GM19238 (cell line): ENCODE measurements around the gene KCNQ1.

Experiments
- DNase-seq: peaks from one replicate; pipeline ENCODE4 v3.0.0; 2011; ENCODE audit warnings: low spot score; ENCODE audit not compliant: insufficient read length

The KCNQ1 gene

DNA sequence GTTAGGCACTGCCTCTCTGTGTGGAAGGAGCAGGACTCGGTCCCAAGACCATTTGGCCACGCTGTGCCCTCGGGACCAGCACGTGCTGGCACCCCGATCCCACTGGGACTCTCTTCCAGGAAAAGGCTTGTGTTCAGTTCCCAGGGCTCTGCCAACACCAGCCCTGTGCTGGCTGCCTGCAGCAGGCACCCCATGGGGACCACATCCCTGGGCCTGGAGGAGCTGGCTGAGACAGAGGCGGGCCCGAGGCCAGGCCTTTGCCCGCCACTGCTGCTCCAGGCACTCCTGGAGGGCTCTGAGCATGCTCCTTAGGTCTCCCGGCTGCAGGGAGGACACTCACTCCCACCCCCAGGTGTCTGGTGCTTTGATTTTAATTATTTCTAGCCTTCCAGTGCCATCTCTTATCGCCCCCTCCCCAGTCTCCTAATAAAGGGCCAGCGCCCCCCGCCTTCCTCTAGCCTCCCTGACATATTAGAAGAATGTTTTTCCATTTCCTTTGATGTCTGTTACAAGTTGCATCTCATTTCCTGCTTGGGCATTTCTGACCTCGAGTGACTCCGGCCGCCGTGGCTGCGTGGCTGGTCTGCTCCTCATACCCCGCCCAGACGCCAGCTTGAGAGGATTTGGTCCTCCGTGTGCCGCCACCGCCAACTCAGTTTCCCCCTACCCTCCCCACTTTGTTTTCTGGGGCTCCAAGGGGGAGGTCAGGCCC is 426.3 kb downstream of the KCNQ1 start:
- DNase-seq = no peak

DNA sequence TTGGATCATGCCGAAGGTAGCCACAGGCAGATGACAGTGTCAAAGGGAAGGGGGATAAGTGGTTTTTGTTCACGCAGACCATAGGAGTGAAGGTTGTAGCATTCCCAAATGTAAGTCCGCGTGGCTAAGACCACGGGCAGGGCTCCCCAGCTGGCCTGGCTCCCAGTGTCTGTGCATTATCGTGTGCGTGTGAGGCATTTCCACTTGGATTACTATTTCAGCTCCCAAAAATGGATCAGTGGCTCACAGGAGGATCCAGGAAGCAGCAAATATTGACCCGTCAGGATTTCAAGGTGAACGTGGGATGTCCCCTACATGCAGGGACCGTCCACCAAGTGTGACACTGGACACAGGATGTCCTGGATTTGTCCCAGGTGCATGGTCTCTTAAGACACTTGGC is 430.2 kb downstream of the KCNQ1 start:
- DNase-seq = no peak

DNA sequence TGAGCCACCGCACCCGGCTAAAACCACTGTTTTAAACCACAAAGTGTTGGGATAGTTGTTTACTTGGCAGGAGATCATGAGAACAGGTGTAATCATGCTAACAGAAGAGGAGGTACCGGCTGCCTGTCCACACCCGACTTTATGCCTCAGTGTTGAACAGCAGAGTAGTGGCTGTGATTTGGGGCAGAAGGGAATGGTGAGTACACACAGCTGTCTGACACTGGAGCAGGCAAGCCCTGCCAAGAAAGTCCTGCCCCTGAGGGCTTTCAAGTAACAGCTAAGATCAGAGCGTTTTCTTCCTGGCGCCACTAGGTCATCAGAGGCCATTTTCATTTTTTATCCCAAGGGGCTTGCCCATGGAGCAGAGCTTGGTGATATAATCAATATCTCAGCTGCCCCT is 432.7 kb downstream of the KCNQ1 start:
- DNase-seq = no peak

DNA sequence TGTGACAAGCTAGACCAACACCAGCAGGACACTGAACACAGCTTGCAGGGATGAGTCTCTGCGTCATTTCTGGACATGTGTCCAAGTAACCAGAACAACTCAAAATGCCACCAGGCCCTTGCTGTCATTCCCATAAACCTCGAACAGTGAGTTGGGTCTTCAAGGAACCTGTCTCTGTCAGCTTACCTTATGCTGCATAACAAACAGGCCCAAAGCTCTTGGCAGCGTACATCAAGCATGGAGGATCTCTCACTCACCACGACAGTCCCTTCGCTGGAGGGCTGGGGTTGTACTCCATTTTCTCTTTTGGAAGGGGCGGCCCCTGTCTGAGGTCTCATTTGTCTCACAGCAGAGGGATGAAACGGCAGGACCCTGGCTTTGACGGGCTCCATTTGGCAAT is 434.0 kb downstream of the KCNQ1 start:
- no peak for DNase-seq

DNA sequence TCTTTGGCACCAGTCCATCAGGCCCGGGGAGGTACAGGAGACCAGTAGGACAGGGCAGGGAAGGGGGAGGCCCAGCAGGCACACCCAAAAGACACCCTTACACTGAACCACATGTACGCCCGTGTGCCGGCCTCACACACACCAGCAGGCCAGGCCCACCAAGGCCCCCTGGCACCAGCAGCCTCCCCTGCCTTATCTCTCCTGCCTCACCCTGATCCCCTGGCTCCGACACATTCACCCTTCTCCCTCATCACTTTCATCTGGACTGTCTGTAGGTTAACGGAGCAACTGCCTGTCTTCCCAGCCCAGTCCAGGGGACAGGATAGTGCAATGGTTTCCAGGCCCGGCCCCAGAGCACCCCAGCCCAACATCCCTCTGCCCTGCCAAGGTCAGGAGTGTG is 435.8 kb downstream of the KCNQ1 start:
- no peak for DNase-seq

DNA sequence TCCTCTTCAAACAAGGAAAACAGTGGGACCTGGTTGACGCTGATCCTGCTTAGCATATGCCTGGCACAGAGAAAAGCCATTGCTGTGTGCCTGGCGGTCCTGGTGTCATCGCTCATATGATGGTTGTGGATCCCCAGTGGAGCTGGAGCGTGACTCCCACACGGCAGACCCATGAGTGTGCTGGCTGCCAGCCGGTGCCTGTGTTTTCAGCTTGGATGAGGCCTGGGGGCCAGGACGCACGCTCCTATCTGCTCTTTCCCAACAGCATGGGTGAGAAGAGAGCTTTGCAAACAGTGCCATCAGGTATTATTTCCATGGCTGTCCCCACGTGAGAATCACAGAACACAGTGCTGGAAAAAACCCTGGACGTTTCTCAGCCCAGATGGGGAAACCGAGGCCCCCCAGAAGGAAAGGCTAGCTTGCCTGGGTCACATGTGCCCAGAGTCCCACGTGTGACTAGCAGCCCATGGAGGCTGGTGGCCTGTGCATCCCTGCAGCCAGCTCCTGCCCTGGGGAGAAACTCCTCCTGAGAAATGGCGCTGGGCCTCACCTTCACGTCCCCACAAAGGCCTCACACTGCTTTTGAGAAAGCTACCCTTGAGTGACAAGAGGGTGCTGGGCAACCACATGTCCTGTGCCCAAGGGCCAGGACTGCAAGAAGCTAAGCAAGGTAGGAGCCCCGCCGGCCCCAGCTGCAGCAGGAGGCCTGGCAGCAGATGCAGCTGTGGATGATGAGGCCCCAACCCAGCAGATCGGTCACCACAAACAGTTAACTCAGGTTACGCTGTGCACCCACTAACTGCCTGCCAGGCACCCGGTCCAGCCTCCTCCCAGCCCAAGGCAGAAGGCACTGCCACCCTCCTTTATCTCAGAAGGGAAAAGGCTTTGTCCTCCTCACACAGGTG is 436.5 kb downstream of the KCNQ1 start:
- no peak for DNase-seq

DNA sequence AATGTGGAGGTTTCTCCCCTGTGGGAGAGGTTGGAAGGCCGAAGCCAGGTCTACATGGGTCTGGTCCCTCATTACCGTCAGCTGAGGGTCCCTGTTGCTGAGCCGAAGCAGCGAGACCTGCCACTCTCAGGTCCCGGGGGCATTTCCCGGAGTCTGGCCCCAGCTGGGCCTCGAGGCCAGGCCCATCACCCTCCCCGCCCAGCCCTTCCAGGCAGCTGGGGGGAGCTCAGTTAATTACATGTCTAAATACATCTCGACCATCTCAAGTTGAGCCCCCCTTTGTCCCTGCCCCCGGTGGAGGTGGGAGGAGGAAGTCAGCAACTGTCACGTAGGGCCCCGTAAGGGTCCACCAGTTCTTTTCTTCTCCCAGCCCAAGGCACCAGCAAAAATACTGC is 437.2 kb downstream of the KCNQ1 start:
- DNase-seq = no peak

DNA sequence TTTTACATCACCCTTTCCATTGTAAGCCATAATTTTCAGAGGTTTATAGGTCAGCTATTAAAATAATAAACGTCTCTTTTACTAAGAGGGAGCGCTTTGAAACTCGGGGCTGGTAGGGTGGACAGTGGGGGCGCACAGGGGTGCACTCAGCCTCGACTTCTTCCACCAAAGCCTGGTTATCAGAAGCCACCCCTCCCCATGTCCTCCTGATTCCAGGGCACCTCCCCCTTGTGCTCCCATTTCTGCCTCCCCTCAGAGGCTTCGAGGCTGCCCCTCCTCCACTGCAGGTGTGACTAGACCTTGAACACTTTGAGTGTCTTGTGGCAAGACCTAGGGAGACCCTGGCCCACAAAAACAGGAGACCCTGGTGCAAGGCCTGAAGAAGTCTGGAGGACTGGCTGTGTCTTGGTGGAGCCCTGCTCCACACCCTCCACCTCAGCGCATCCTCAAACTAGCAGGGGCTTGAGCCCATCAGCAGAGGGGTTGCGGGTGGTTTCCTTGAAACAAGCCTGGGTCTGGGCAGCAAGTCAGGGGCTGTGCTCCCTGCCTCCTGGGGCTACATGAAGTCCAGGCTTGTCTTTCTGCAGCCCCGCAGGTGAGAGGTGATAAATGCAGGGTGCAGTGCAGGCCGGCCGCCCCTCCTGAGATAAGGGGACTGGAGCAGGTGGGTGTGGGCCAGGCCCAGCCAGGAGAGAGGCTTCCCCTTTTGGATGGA is 437.7 kb downstream of the KCNQ1 start:
- DNase-seq = no peak

DNA sequence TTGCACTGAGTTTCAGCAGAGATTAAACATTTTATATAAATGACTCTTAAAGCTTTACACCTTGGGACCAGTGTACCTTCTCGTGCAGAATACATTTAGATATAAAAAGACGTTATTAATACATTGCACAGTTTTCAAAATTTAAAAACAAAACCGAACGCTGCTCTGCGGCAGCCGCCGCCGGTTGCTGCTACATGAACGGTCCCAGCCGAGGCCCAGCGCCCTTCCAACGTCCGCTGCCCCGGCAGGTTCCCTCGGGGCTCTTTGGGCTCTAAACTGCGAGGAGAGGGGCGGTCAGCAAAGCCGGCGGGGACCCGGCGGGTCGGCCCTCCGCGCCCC is 438.8 kb downstream of the KCNQ1 start:
- no peak for DNase-seq

DNA sequence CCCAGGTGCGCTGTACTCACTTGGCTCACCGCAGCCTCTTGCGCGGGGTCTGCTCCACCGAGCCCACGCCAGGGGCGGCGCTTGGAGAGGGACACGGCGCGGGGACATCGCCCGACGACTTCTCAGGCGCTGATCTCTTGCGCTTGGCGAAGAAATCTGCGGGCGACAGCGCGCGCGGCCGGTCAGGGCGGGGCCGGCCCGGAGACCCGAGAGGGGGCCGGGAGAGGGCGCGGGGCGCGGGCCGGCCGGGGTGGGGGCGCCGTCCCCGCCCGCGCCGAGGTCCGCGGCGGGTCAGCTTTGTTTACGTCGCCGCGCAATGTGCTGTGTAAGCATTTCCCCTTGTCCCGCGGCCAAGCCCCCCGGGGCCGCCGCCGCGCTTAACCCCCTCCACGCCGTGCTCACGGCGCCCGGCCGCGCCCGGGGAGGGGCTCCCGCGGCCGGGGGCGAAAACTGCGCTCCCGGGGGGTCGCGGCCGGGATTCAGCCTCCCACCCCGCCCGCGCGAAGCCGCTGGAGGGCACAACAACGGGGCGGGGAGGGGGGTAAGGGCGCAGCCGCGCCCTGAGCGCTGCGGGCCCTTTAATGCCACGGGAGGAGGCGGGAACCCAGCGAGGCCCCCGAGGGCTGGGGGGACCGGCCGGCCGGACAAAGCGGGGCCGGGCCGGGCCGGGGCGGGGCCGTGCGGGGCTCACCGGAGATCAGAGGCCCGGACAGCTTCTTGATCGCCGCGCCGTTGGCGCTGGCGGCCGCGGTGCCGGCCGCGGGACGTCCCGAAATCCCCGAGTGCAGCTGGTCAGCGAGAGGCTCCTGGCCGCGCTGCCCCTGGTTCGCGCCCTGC is 439.4 kb downstream of the KCNQ1 start:
- DNase-seq = no peak

DNA sequence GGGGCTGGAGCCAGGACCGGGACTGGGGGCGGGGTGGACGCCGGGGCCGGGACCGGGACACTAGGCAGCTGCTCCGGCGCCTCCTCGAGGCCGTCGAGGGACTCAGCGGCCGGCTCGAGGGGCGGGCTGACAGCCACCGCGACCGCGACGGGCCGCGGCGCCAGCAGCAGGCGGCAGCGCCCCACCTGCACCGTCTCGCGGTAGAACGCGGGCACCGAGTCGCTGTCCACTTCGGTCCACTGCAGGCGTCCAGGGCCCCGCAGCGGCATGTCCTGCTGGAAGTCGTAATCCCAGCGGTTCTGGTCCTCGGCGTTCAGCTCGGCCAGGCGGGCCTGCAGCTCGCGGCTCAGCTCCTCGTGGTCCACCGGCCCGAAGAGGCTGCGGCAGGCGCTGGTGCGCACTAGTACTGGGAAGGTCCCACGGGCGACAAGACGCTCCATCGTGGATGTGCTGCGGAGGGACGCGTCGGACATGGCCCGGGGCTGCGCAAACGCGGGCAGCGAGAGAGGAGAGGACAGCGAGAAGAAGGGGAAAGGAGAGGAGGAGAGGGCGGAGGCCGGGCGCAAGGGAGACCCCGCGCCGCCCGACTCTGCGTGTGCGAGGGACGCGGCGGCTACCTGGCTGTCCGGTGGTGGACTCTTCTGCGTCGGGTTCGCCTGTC is 440.3 kb downstream of the KCNQ1 start:
- peak; percentile 47 for DNase-seq

DNA sequence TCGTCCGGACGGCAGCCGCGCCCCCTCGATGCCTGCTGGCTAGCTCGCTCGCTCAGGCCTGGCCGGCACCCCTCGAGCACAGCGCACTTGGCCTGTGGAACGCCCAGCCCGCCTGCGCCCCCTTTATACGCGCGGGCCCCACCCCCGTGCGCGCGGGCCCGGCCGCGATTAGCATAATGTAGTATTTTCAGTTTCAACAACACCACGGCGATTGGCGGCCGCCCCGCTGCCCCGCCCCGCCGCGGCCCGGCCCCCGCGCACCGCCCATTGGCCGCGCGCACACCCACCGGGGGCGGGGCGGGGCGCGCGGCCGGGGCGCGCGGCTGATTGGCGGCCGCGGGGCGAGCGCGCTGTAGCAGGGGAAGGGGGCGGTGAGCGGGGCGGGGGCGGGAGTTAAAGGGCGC is 440.9 kb downstream of the KCNQ1 start, which contains the start of gene CDKN1C:
Gene CDKN1C, minus strand, starts transcription at position 98 of the 404 bp plus-strand sequence. CDS start 319 bp downstream, outside the sequence.
- peak; percentile 92 for DNase-seq

DNA sequence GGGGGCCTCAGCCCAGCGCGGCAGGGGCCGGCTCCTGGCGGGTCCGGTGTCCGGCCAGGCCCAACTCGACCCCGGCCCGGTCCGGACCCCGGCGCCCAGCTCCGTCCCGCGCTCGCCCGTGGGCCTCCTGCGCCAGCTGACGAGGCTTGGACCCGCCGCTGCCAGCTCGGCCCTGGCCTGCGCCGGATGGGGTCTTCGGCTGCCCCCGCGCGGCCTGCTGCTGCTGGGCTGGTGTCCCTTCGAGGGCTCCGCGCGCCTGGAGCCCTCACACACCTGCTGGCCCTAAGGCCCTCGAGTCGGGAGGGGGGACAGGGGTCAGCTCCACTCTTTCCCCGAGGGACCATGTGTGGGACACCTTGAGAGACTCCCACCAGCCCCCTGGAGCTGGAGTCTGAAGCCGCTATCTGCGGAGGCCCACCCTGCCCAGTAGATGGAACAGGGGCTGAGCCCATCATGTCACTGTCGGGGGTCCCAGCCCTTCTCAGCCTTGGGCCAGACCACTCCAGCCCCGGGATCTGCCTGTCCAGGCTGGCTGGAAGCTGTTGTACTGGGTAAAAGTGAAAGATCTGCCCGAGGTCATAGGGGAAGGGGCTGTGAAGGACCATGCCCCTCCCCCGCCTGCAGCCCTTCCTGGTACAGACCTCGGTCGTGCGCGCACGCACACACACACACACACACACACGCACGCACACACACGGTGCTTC is 441.5 kb downstream of the KCNQ1 start:
- no peak for DNase-seq

DNA sequence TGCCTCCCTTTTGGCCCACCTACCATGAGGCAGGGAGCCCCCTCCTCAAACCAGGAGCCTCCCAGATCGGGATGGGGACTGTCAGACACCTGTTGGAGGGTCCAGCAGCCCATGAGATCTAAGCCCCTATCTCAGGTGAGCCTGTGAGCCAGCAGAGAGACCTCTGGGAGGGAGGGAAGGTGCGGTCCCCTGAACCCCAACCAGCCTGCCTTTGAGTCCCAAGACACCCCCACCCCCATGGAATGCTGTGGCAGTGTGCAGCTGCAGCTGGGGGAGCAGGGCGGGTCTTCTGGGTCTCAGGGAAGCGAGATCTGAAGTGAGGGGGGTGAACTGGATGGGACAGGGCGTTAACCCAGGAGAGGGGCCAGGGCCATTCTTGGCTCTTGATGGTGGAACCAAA is 442.1 kb downstream of the KCNQ1 start:
- DNase-seq = no peak

DNA sequence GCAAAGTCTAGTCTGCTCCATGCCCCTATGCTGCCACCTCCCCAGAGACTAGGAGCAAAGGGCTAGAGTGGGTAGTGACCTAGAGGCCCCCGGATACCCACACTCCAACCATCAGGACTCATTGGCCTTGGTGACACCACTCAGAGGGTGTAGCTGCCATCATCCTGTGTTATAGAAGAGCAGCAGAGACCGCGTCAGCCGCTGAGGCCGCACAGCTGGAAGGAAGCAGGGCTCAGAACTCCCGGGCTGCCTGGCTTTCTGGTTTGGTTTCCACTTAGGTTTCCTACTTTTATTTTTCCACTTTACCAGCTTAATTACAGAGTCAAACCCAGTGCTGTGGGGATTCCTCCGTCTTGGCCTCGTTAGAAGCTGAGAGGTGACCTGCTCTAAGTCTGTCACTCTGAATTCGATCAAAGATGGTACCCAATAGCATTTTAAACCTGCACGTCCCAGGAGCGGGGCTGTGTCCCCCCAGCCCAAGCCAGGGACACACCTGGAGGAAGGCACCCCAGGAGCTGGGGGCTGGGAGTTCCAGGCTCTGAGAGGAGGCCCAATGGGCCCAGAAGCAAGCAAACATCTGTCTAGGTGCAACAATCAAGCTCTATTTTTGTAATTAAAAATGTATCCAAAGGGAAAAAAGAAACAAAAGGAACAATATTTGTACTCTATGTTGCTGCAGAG is 442.8 kb downstream of the KCNQ1 start:
- no peak for DNase-seq

DNA sequence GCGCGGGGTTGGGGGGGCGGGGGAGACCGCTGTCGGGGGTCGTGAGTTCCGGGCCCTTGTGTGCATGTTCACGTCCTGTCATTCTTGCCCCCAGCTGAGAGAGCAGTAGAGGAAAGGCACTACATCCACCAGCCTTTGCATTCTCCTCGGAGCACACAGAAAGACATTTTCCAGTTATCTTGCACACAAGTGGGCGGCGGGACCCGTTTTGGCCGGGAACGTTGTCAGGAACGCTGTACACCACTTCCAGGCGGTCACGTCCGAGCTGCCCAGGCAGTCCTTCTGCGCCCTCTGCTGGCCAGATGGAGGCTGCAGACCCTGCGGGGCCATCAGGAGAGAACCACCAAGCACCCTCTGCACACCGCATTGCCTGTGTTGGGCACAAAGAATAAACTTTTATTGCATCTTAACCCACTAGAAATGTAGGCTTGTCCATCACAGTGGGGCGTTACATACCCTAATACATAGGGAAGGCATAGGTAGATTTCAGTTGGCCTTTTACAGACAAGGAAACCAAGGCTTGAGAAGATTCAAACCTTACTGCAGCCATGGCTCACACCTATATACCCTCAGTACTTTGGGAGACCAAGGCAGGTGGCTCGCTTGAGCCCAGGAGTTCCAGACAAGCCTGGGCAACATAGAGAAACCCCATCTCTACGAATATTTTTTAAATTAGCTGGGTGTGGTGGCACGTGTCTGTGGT is 443.6 kb downstream of the KCNQ1 start:
- peak; percentile 80 for DNase-seq

DNA sequence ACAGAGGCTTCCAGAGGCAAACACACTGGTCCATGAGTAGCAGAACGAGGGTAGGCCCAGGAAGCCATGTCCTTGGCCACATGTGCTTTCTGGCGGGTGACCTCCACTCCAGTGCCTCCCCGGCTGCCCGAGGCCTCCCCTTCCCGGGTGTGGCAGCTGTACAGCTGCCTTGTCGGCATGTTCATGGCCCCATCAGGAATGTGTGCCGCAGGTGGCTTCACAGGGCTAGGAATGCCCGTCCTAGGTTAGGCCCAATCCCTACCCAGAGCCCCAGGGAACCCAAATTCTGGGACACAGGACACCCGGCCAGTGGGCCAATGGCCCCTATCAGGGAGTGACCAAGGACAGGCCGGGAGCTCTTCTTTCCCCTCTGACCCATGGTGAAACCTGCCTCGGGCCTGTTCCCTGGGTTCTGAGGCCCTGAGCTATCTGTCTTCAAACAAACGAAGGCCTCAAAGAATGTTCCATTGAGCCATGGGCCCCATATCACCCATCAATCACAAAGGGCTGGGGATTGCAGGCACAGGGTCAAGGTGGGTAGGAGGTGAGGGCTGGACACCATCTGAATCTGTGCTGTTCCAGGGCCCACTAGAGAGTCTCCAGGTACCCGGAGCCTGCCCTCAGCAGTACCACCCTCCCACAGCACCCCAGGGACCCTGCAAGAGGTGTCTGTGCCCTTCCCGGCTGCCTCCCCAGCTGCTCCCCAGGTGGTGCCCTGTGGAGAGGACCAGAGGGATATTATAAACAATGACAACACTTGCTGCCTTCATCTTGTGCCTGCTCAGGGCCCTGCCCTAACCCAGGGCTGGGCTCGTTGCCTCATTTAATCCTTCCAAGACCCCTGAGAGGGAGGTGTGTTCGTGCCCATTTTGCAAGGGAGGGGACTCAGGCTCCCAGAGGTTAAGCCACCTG is 444.8 kb downstream of the KCNQ1 start:
- no peak for DNase-seq
